Umbilical cord (tissue), 1 donor: ENCODE results near the gene ZBTB40. TPM values are rescaled to one million over a fixed set of nuclear protein-coding genes. Genes with fewer than 3 reads are reported as not detected.

ENCODE experiments used
- total RNA-seq: library from RNA; depleted of rRNA; stranded (reverse); fragments of >200 nt; gene quantifications from one replicate; pipeline ENCODE4 v1.2.3, GENCODE V29; 2014; ENCODE audit warnings: low replicate concordance; ENCODE audit not compliant: insufficient read depth

The ZBTB40 gene
- total RNA-seq, 1 donor from 2014 or later, result 10.8 TPM

Other genes starting within 250 kb of the ZBTB40 start
- gene EPHA8, start 111.6 kb downstream of the ZBTB40 start, total RNA-seq, result 4.3 TPM
- gene C1QA, start 184.8 kb downstream of the ZBTB40 start, total RNA-seq, result 122 TPM
- 124 TPM for gene C1QC, start 191.8 kb downstream of the ZBTB40 start, total RNA-seq
- gene C1QB, start 201.4 kb downstream of the ZBTB40 start, total RNA-seq, result 201 TPM